HepG2 (cell line): ENCODE measurements around the gene CASKIN2. TPM values are rescaled to one million over a fixed set of nuclear protein-coding genes. Genes with fewer than 3 reads are reported as not detected.
A peak's percentile ranks its signal among the peaks of the same experiment; 100 is the strongest.

ENCODE experiments used
- CSRNP1 ChIP-seq: sonication (generic); formaldehyde crosslinking; IDR thresholded peaks from 2 replicates; pipeline ENCODE4 v1.8.1; 2023; ENCODE audit warnings: mild to moderate bottlenecking, missing genetic modification reagents
- DNMT3B ChIP-seq: conservative IDR thresholded peaks from 2 replicates; pipeline ENCODE4 v1.6.1; 2016; ENCODE audit warnings: missing biosample characterization, control low read depth
- DR1 ChIP-seq: sonication (generic); formaldehyde crosslinking; IDR thresholded peaks from 2 replicates; pipeline ENCODE4 v1.8.0; 2021; ENCODE audit warnings: mild to moderate bottlenecking, missing genetic modification reagents, inconsistent platforms
- EEA1 ChIP-seq: sonication (generic); formaldehyde crosslinking; IDR thresholded peaks from 2 replicates; pipeline ENCODE4 v1.5.1; 2020; ENCODE audit warnings: mild to moderate bottlenecking, missing genetic modification reagents, borderline replicate concordance
- GLI4 ChIP-seq: sonication (generic); formaldehyde crosslinking; IDR thresholded peaks from 2 replicates; pipeline ENCODE4 v1.5.1; 2020; ENCODE audit warnings: missing genetic modification reagents, mild to moderate bottlenecking, moderate library complexity, borderline replicate concordance
- GTF2F1 ChIP-seq: fragments of 150-350 bp; IDR thresholded peaks from 2 replicates; pipeline ENCODE4 v1.6.1; 2014; ENCODE audit warnings: low read length
- KDM2A ChIP-seq: sonication (generic); formaldehyde crosslinking; IDR thresholded peaks from 2 replicates; pipeline ENCODE4 v1.4.0; 2020; ENCODE audit warnings: low read depth, missing genetic modification reagents, borderline replicate concordance
- MED13 ChIP-seq: sonication (generic); formaldehyde crosslinking; IDR thresholded peaks from 2 replicates; pipeline ENCODE4 v1.5.0; 2020; ENCODE audit warnings: missing genetic modification reagents
- MYC ChIP-seq: sonication (generic); formaldehyde crosslinking; IDR thresholded peaks from 2 replicates; pipeline ENCODE4 v1.9.0; 2021; ENCODE audit warnings: missing genetic modification reagents, borderline replicate concordance
- NFATC3 ChIP-seq: sonication (generic); formaldehyde crosslinking; IDR thresholded peaks from 2 replicates; pipeline ENCODE4 v1.5.1; 2020; ENCODE audit warnings: mild to moderate bottlenecking, missing genetic modification reagents
- NFYB ChIP-seq: sonication (generic); formaldehyde crosslinking; IDR thresholded peaks from 2 replicates; pipeline ENCODE4 v1.4.0; 2020; ENCODE audit warnings: missing genetic modification reagents
- NONO ChIP-seq, 2 experiments: fragments of 450-650 bp in 1 of 2; sonication (generic) in 1 of 2; formaldehyde crosslinking in 1 of 2; IDR thresholded peaks in 1 of 2; conservative IDR thresholded peaks in 1 of 2; 2 replicates each; pipeline versions ENCODE4 v1.6.1 to v1.8.0; 2017 to 2022; ENCODE audit warnings: mild to moderate bottlenecking in 1 of 2, missing genetic modification reagents in 1 of 2, moderate library complexity in 1 of 2
- PCBP1 ChIP-seq: fragments of 200-400 bp; formaldehyde crosslinking; IDR thresholded peaks from 2 replicates; pipeline ENCODE4 v1.6.1; 2017; ENCODE audit warnings: mild to moderate bottlenecking, low read depth, low read length, borderline replicate concordance
- POGZ ChIP-seq: sonication (generic); formaldehyde crosslinking; IDR thresholded peaks from 2 replicates; pipeline ENCODE4 v1.4.0; 2020; ENCODE audit warnings: mild to moderate bottlenecking, missing genetic modification reagents
- TBX3 ChIP-seq: fragments of 450-650 bp; IDR thresholded peaks from 2 replicates; pipeline ENCODE4 v1.6.1; 2017; ENCODE audit warnings: antibody characterized with exemption, mild to moderate bottlenecking, inconsistent platforms, borderline replicate concordance
- TFDP1 ChIP-seq: IDR thresholded peaks from 2 replicates; pipeline ENCODE4 v1.6.1; 2016; ENCODE audit warnings: missing compliant biosample characterization, missing genetic modification reagents, borderline replicate concordance
- ZFAT ChIP-seq: sonication (generic); formaldehyde crosslinking; conservative IDR thresholded peaks from 2 replicates; pipeline ENCODE4 v1.8.1; 2023; ENCODE audit warnings: missing genetic modification reagents, inconsistent platforms
- ZNF12 ChIP-seq: sonication (generic); formaldehyde crosslinking; IDR thresholded peaks from 2 replicates; pipeline ENCODE4 v1.5.0; 2020; ENCODE audit warnings: missing genetic modification reagents
- ZNF260 ChIP-seq: sonication (generic); formaldehyde crosslinking; IDR thresholded peaks from 2 replicates; pipeline ENCODE4 v1.4.0; 2020; ENCODE audit warnings: missing genetic modification reagents, low read depth, mild to moderate bottlenecking, borderline replicate concordance
- ZNF317 ChIP-seq: sonication (generic); formaldehyde crosslinking; IDR thresholded peaks from 2 replicates; pipeline ENCODE4 v1.5.0; 2020; ENCODE audit warnings: mild to moderate bottlenecking, missing genetic modification reagents
- ZNF547 ChIP-seq: sonication (generic); formaldehyde crosslinking; IDR thresholded peaks from 2 replicates; pipeline ENCODE4 v1.5.1; 2020; ENCODE audit warnings: mild to moderate bottlenecking, missing genetic modification reagents
- ZNF557 ChIP-seq: sonication (generic); formaldehyde crosslinking; IDR thresholded peaks from 2 replicates; pipeline ENCODE4 v1.4.0; 2020; ENCODE audit warnings: missing genetic modification reagents
- ZNF605 ChIP-seq: sonication (generic); formaldehyde crosslinking; IDR thresholded peaks from 2 replicates; pipeline ENCODE4 v1.8.0; 2022; ENCODE audit warnings: mild to moderate bottlenecking, missing genetic modification reagents
- ZNF670 ChIP-seq: sonication (generic); formaldehyde crosslinking; IDR thresholded peaks from 2 replicates; pipeline ENCODE4 v1.8.0; 2022; ENCODE audit warnings: mild to moderate bottlenecking, missing genetic modification reagents, borderline replicate concordance
- ZNF691 ChIP-seq: sonication (generic); formaldehyde crosslinking; IDR thresholded peaks from 2 replicates; pipeline ENCODE4 v1.4.0; 2020; ENCODE audit warnings: missing genetic modification reagents, low read depth, mild to moderate bottlenecking, borderline replicate concordance
- ZNF703 ChIP-seq: sonication (generic); formaldehyde crosslinking; IDR thresholded peaks from 2 replicates; pipeline ENCODE4 v1.5.1; 2020; ENCODE audit warnings: missing genetic modification reagents, mild to moderate bottlenecking, moderate library complexity, borderline replicate concordance
- ZNF878 ChIP-seq: sonication (generic); formaldehyde crosslinking; IDR thresholded peaks from 2 replicates; pipeline ENCODE4 v1.8.1; 2023; ENCODE audit warnings: mild to moderate bottlenecking, missing genetic modification reagents, moderate library complexity
- polyA plus RNA-seq, 8 experiments: library from polyadenylated mRNA; depleted of rRNA in 3 of 8; stranded (reverse) in 7 of 8; unstranded in 1 of 8; fragments of >200 nt; fragmentation: Illumina TruSeq in 4 of 8; extraction: Trizol in 4 of 8; gene quantifications; 2 replicates each; pipeline versions ENCODE4 v1.2.1 to v1.2.3, GENCODE V29; 2011 to 2016; ENCODE audit warnings: low read depth in 4 of 8, missing spikeins in 1 of 8, mixed read lengths in 1 of 8; ENCODE audit not compliant: insufficient read depth in 1 of 8
- total RNA-seq, 5 experiments: library from RNA; depleted of rRNA; stranded (reverse); fragments of >200 nt; fragmentation: Illumina TruSeq; extraction: Trizol; gene quantifications; 2 replicates each; pipeline ENCODE4 v1.2.3, GENCODE V29; 2016; ENCODE audit warnings: low read depth in 1 of 5

CASKIN2 gene
- total and polyA plus RNA-seq, 2 of the 13 experiments (the other 11 are each of a cell fraction or from before 2014, with no cell fraction given) = 5.2 to 7.8 TPM

- 0 out of 2 replicates have a peak, but pooled peaks have one; percentile 72 for TF ChIP-seq EEA1 (CRISPR knock-in tag)
- TF ChIP-seq ZNF605 (CRISPR knock-in tag) = peak; percentile 50; the same call in 1 of the 2 replicates
- peak; percentile 68; the same call in 1 of the 2 replicates for TF ChIP-seq MYC
- TF ChIP-seq DR1 = 0 out of 2 replicates have a peak, but pooled peaks have one; percentile 40
- TF ChIP-seq TBX3 = no peak
- no peak for TF ChIP-seq ZNF878
- TF ChIP-seq DNMT3B = peak; percentile 48; the same call in 1 of the 2 replicates
- peak; percentile 72 for TF ChIP-seq ZNF317 (CRISPR knock-in tag)
- peak; percentile 14; the same call in 1 of the 2 replicates for TF ChIP-seq GLI4 (CRISPR knock-in tag)
- peak; percentile 84; the same call in 1 of the 2 replicates for TF ChIP-seq ZNF557 (CRISPR knock-in tag)
- peak; percentile 99 for TF ChIP-seq NFYB
- TF ChIP-seq TFDP1 (CRISPR knock-in tag) = 0 out of 2 replicates have a peak, but pooled peaks have one; percentile 23
- peak; percentile 43; the same call in 1 of the 2 replicates for TF ChIP-seq ZNF691
- TF ChIP-seq PCBP1 = peak; percentile 100
- no peak for TF ChIP-seq ZNF12 (CRISPR knock-in tag)
- no peak for TF ChIP-seq ZNF703 (CRISPR knock-in tag)
- TF ChIP-seq MED13 = 0 out of 2 replicates have a peak, but pooled peaks have one; percentile 51
- no peak for TF ChIP-seq NFATC3
- peak; percentile 54 for TF ChIP-seq POGZ
- peak; percentile 73 for TF ChIP-seq ZNF547 (CRISPR knock-in tag)
- TF ChIP-seq ZNF260 (CRISPR knock-in tag) = no peak
- TF ChIP-seq ZNF670 = peak; percentile 76; the same call in 1 of the 2 replicates
- TF ChIP-seq ZFAT (CRISPR knock-in tag) = no peak
- TF ChIP-seq CSRNP1 (CRISPR knock-in tag) = peak; percentile 72
- no peak for TF ChIP-seq GTF2F1
- no peak for TF ChIP-seq NONO (IDR thresholded peaks at IDR 0.05)
- 0 out of 2 replicates have a peak, but pooled peaks have one; percentile 34 for TF ChIP-seq NONO (CRISPR knock-in tag; conservative IDR thresholded peaks at IDR 0.05)
- peak; percentile 74; the same call in 1 of the 2 replicates for TF ChIP-seq KDM2A (CRISPR knock-in tag)
These were observed 58.8 kb downstream of the CASKIN2 start, which contains the start of gene TMEM94 (continued) for GRCh38 chr17:75456417-75457046.
